Body of pancreas (tissue), 4 donors: ENCODE results near the gene IQGAP2.

Source experiments
- CTCF ChIP-seq, 7 experiments: fragments of 450-650 bp in 4 of 7; fragments of 200-600 bp in 3 of 7; sonication (generic) in 3 of 7; IDR thresholded peaks; one replicate each; pipeline ENCODE4 v1.5.1; 2016 to 2019; ENCODE audit warnings: antibody characterized with exemption in 7 of 7
- POLR2A ChIP-seq, 3 donors: fragments of 450-650 bp; IDR thresholded peaks; one replicate each; pipeline ENCODE4 v1.6.1; 2016; ENCODE audit warnings: antibody characterized with exemption in 3 of 3, mild to moderate bottlenecking in 2 of 3

DNA sequence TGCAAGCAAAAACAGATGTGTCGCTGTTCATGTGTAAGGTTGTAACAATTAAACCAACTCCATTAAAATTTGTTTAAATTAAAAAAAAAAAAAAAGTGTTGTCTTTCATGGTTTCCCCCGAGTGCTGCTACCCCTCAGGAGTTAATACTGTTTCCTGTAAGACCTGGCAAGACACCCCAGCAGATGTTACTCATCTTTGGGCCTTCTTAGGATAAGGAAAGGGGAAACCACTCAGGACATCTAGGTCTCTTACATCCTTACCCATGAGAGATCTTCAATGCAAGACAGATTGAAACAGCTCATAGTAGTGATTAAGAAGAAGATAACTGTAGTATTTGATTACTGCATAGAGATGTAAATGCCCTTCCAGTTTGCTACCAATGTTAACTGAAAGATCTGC lies 279.3 kb downstream of the IQGAP2 start:
- TF ChIP-seq CTCF (IDR thresholded peaks at IDR 0.05): no peak
- TF ChIP-seq POLR2A (IDR thresholded peaks at IDR 0.05): no peak
